Activated CD4-positive, alpha-beta memory T cell treated with anti-CD3 and anti-CD28 coated beads, Interleukin-2, amount 10 ng/mL, durations not matched to agents 7 days and 5 days (primary cell): ENCODE data around the gene SLC26A8. TPM values are rescaled to one million over a fixed set of nuclear protein-coding genes. Genes with fewer than 3 reads are reported as not detected.

Experiments
- CTCF ChIA-PET: fragments of 350-600 bp; sonication (Branson Sonifier 250); formaldehyde crosslinking; loops from one replicate; lab custom pipeline; 2021; ENCODE audit warnings: antibody characterized with exemption, inconsistent platforms; lab: Charles Lee
- POLR2A ChIA-PET: fragments of 350-600 bp; sonication (Branson Sonifier 250); formaldehyde crosslinking; loops from one replicate; lab custom pipeline; 2021; ENCODE audit warnings: antibody characterized with exemption; lab: Charles Lee
- DNase-seq: peaks from one replicate; pipeline ENCODE4 v3.0.0-alpha.2; 2020
- H3K27ac Mint-ChIP-seq: one replicate; pipeline ENCODE4 v1.8.0; 2021; ENCODE audit warnings: mild to moderate bottlenecking, mixed read lengths
- H3K27me3 Mint-ChIP-seq: one replicate; pipeline ENCODE4 v1.8.0; 2021; ENCODE audit warnings: mixed read lengths
- H3K36me3 Mint-ChIP-seq: one replicate; pipeline ENCODE4 v1.8.0; 2021; ENCODE audit warnings: low read depth, mixed read lengths
- H3K4me1 Mint-ChIP-seq: one replicate; pipeline ENCODE4 v1.8.0; 2021; ENCODE audit warnings: mixed read lengths
- H3K4me3 Mint-ChIP-seq: one replicate; pipeline ENCODE4 v1.8.0; 2021; ENCODE audit warnings: mild to moderate bottlenecking, mixed read lengths
- H3K9me3 Mint-ChIP-seq: one replicate; pipeline ENCODE4 v1.8.0; 2021; ENCODE audit warnings: mixed read lengths
- total RNA-seq, 2 experiments: library from RNA; stranded (reverse); gene quantifications; one replicate each; pipeline ENCODE4 v1.2.3, GENCODE V29; 2021

SLC26A8 gene, protein sequence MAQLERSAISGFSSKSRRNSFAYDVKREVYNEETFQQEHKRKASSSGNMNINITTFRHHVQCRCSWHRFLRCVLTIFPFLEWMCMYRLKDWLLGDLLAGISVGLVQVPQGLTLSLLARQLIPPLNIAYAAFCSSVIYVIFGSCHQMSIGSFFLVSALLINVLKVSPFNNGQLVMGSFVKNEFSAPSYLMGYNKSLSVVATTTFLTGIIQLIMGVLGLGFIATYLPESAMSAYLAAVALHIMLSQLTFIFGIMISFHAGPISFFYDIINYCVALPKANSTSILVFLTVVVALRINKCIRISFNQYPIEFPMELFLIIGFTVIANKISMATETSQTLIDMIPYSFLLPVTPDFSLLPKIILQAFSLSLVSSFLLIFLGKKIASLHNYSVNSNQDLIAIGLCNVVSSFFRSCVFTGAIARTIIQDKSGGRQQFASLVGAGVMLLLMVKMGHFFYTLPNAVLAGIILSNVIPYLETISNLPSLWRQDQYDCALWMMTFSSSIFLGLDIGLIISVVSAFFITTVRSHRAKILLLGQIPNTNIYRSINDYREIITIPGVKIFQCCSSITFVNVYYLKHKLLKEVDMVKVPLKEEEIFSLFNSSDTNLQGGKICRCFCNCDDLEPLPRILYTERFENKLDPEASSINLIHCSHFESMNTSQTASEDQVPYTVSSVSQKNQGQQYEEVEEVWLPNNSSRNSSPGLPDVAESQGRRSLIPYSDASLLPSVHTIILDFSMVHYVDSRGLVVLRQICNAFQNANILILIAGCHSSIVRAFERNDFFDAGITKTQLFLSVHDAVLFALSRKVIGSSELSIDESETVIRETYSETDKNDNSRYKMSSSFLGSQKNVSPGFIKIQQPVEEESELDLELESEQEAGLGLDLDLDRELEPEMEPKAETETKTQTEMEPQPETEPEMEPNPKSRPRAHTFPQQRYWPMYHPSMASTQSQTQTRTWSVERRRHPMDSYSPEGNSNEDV
- not detected for total RNA-seq

DNA sequence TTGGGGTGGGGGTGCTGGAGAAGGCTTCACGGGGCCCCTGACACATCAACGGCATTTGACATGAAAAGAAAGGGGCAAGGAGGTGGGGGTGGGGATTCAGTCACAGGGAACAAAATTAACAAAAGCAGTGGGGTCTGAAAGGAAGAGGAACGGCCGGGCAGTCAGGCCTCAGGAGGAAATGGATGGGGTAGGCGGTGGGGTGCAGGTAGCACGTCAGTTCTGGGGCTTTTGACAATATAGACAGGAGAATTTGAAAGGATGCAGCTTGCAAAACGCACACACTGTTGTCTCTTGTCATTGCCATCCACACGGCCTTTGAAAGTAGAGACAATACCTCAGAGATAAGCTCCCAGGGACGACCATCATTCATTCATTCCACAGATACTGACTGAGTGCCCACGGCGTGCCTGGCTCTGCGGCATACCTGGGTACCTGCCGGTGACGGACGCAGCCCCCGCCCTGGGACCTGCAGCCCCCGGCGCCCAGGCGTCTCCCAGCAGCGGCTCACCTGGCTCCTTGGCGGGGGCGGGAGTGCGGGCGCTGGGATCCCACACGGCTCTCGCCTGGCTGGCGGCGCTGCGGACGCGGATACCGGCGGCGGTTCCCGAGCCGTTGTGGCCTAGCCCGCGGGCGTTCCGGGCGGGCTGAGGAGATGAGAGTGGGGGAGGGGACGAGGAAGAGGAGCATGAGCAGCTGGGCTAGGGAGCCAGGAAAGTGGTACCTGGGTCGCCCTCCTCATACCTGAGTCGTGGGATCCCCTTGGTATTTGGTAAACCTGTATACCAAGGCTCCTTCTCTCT is at the start of gene SLC26A8:
TSS of gene SLC26A8 (minus strand) at position 646 of the 800 bp plus-strand sequence. CDS start 4,934 bp downstream, outside the sequence.
- Mint-ChIP-seq H3K9me3 (no peaks in the 10 kb centered on the region), H3K4me3 (no peak within 1 kb of the TSS), H3K36me3 (peaks cover 6% of the 10 kb centered on the region), H3K4me1 (peaks cover 14% of the 10 kb centered on the region), H3K27ac (no peak within 1 kb of the TSS), H3K27me3 (peaks cover 24% of the 10 kb centered on the region)
- no peak for DNase-seq
- ChIA-PET POLR2A (no interaction called here), CTCF (interaction anchor here (0.6 to 1.3 kb wide), 3 partner anchors 10 to 71 kb away, joined by 3 read pairs; no protein-coding TSS in a partner anchor)

DNA sequence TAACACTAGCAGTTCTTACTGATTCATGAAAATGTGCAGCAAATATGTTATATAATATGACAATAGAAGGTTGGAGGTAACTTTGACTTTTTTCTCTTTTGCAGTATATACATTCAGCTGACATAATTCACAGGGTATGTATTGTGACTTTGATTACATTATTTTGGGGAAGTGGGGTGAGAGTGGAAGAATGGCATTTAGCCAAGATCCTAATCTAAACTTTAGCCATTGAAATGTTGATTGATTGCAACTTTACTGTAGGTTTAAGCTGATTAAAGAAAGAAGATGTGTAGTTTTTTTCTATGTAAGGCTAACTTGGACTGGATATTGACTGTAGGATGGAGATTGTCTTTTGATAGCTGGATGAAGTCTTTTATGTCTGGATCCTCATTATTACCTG is 49.1 kb upstream of the SLC26A8 start:
- Mint-ChIP-seq H3K4me3 (no peak overlapping the region), H3K4me1 (peaks cover 3% of the 10 kb centered on the region), H3K9me3 (no peaks in the 10 kb centered on the region), H3K36me3 (peaks cover 38% of the 10 kb centered on the region), H3K27me3 (no peaks in the 10 kb centered on the region), H3K27ac (no peak overlapping the region)
- DNase-seq: no peak
- POLR2A ChIA-PET: no interaction called here
- CTCF ChIA-PET: interaction anchor here (1.0 to 2.0 kb wide), 4 partner anchors 19 to 121 kb away, joined by 3 to 11 read pairs (median 8); partner anchors contain the start of gene MAPK14

GRCh38 chr6:36072681-36073080 is 48.2 kb upstream of the SLC26A8 start:
- Mint-ChIP-seq H3K36me3 (peaks cover 31% of the 10 kb centered on the region), H3K27ac (no peak overlapping the region), H3K4me3 (no peak overlapping the region), H3K9me3 (no peaks in the 10 kb centered on the region), H3K27me3 (no peaks in the 10 kb centered on the region), H3K4me1 (peaks cover 3% of the 10 kb centered on the region)
- ChIA-PET CTCF (interaction anchor here (1.7 to 2.0 kb wide), 2 partner anchors 22 to 45 kb away, joined by 11 read pairs; partner anchors contain the start of gene MAPK14), POLR2A (no interaction called here)
- no peak for DNase-seq

DNA sequence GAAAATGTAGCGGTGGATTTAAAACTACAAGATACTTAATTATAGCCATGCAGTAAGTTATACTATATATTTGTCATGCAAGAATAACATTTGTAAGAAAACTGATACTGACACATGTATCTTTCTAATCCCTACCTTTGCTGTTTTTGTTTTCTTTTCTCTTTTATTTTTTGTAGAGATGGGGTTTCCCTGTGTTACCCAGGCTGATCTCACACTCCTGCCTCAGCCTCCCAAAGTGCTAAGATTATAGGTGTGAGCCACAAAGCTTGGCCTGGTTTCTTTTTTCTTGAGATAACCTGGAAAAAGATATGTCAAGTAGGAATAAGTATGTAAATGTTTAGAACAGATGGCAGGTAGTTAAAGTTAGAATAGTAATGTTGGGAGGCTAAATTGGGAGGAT is 47.3 kb upstream of the SLC26A8 start:
- Mint-ChIP-seq H3K9me3 (no peaks in the 10 kb centered on the region), H3K27ac (no peak overlapping the region), H3K36me3 (peaks cover 29% of the 10 kb centered on the region), H3K4me1 (peaks cover 5% of the 10 kb centered on the region), H3K4me3 (no peak overlapping the region), H3K27me3 (no peaks in the 10 kb centered on the region)
- POLR2A ChIA-PET: no interaction called here
- no peak for DNase-seq
- CTCF ChIA-PET: no interaction called here

DNA sequence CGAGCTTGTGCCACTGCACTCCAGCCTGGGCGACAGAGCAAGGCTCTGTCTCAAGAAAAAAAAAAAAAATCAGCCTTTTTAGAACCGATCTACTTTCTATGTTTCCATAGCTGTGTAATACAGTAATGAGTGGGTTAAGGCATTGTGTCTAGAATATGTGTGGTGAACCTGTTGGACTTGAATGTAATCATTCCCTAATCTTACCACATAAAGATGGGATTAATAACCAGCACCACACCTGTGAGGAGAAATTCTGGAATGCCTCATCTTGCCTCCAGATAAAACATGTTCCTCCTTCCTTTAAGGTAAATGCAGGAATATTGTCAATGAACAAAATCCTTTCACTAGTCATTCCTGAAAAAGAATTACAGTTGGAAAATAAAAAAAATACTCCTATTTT is 46.8 kb upstream of the SLC26A8 start:
- DNase-seq: no peak
- H3K27me3 Mint-ChIP-seq: no peaks in the 10 kb centered on the region
- CTCF ChIA-PET: no interaction called here
- peaks cover 9% of the 10 kb centered on the region for H3K4me1 Mint-ChIP-seq
- H3K9me3 Mint-ChIP-seq: no peaks in the 10 kb centered on the region
- no peak overlapping the region for H3K4me3 Mint-ChIP-seq
- H3K36me3 Mint-ChIP-seq: peaks cover 29% of the 10 kb centered on the region
- POLR2A ChIA-PET: no interaction called here
- H3K27ac Mint-ChIP-seq: no peak overlapping the region

DNA sequence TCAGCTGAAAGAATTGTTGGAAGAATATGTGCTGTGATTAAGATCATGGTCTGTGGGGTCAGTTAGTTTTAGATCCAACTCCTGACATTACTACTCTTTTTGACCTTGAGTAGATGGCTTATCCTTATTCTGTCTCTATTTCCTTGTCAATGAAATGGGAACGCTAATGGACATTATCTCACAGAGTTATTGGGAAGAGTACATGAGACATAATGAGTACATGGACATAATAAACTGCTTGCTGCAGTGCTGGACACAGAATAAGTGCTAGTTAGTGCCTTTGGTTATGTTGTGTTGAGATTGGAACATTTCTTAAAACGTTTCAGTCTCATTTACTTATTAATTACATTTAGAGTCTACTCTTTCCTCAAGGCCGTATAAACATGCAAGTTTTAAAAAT is 45.8 kb upstream of the SLC26A8 start:
- CTCF ChIA-PET: interaction anchor here (1.3 kb wide), 1 partner anchor 25 kb away, joined by 5 read pairs; no protein-coding TSS in a partner anchor
- Mint-ChIP-seq H3K4me3 (no peak overlapping the region), H3K27me3 (no peaks in the 10 kb centered on the region)

GRCh38 chr6:36069573-36069972 is 45.1 kb upstream of the SLC26A8 start:
- no peaks in the 10 kb centered on the region for H3K27me3 Mint-ChIP-seq
- CTCF ChIA-PET: interaction anchor here (1.3 kb wide), 1 partner anchor 25 kb away, joined by 5 read pairs; no protein-coding TSS in a partner anchor
- H3K9me3 Mint-ChIP-seq: no peaks in the 10 kb centered on the region
- DNase-seq: no peak
- POLR2A ChIA-PET: interaction anchor here (1.5 to 1.6 kb wide), 2 partner anchors 41 to 42 kb away, joined by 4 to 5 read pairs; partner anchors contain the start of gene MAPK14
- H3K27ac Mint-ChIP-seq: no peak overlapping the region
- no peak overlapping the region for H3K4me3 Mint-ChIP-seq
- H3K36me3 Mint-ChIP-seq: peaks cover 25% of the 10 kb centered on the region
- H3K4me1 Mint-ChIP-seq: peaks cover 11% of the 10 kb centered on the region

More for the DNA sequence above, 45.8 kb upstream of the SLC26A8 start:
- POLR2A ChIA-PET: interaction anchor here (1.5 kb wide), 1 partner anchor 42 kb away, joined by 5 read pairs; no protein-coding TSS in a partner anchor
- H3K27ac Mint-ChIP-seq: no peak overlapping the region
- DNase-seq: no peak
- H3K36me3 Mint-ChIP-seq: peaks cover 27% of the 10 kb centered on the region
- peaks cover 9% of the 10 kb centered on the region for H3K4me1 Mint-ChIP-seq
- H3K9me3 Mint-ChIP-seq: no peaks in the 10 kb centered on the region

DNA sequence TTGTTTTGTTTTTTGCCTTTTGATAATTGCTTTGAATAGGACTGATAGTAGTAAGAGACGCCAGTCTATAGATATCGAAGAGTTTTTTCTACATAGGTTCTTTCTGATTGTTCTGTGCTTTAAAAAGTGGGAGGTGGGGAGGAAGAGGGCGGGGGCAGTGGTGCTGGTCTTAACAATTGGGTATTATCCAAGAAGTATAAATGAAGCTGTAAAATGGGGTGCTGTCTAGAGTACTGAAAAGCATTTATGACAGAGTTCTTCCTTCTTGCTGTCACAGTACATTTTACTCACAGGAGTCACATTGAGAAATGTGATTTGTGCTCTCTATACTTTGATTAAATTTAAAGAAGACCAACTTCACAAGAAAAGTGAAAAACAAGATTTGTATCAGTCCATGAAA is 44.1 kb upstream of the SLC26A8 start:
- no peak overlapping the region for H3K27ac Mint-ChIP-seq
- DNase-seq: no peak
- H3K36me3 Mint-ChIP-seq: peaks cover 27% of the 10 kb centered on the region
- no peaks in the 10 kb centered on the region for H3K27me3 Mint-ChIP-seq
- ChIA-PET CTCF (no interaction called here), POLR2A (interaction anchor here (1.6 kb wide), 1 partner anchor 41 kb away, joined by 4 read pairs; the partner anchor contains the start of gene MAPK14)
- peaks cover 13% of the 10 kb centered on the region for H3K4me1 Mint-ChIP-seq
- H3K4me3 Mint-ChIP-seq: no peak overlapping the region
- no peaks in the 10 kb centered on the region for H3K9me3 Mint-ChIP-seq

GRCh38 chr6:36068012-36068392 is 43.6 kb upstream of the SLC26A8 start:
- Mint-ChIP-seq H3K27ac (no peak overlapping the region), H3K36me3 (peaks cover 29% of the 10 kb centered on the region), H3K9me3 (no peaks in the 10 kb centered on the region), H3K27me3 (no peaks in the 10 kb centered on the region), H3K4me3 (no peak overlapping the region), H3K4me1 (peaks cover 14% of the 10 kb centered on the region)
- CTCF ChIA-PET: no interaction called here
- POLR2A ChIA-PET: interaction anchor here (1.6 kb wide), 1 partner anchor 41 kb away, joined by 4 read pairs; the partner anchor contains the start of gene MAPK14
- no peak for DNase-seq

DNA sequence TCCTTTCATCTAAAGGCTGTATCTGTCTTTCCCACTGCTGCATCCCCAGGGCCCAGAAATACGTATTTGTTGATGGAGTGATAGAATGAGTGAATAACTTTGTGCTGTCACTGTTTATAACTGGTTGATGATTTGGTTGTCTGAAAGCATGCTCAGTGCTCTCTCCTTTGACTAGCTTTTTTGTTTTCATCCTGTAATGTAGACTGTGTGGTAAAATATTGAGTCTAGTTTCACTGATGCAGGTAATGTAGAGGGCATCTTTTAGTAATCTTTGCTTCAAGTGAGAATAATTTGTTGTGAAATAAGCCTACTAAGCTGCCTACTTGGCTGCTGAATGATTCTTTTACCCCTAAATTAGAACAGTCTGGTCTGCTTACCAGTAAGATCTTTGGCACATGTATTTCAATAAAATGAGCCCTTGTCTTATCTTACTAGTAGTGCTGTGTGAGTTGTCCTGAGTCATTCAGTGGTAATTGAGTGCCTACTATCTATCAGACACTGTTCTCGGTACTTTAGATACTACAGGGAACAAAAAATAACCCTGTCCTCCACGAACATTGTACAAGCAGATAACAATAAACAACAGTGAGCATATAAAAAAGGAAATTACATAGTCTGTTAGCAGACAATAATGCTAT is 43.1 kb upstream of the SLC26A8 start:
- H3K27me3 Mint-ChIP-seq: no peaks in the 10 kb centered on the region
- no peaks in the 10 kb centered on the region for H3K9me3 Mint-ChIP-seq
- ChIA-PET POLR2A (no interaction called here), CTCF (no interaction called here)
- H3K27ac Mint-ChIP-seq: no peak overlapping the region
- no peak overlapping the region for H3K4me3 Mint-ChIP-seq
- no peak for DNase-seq
- peaks cover 14% of the 10 kb centered on the region for H3K4me1 Mint-ChIP-seq
- peaks cover 31% of the 10 kb centered on the region for H3K36me3 Mint-ChIP-seq

DNA sequence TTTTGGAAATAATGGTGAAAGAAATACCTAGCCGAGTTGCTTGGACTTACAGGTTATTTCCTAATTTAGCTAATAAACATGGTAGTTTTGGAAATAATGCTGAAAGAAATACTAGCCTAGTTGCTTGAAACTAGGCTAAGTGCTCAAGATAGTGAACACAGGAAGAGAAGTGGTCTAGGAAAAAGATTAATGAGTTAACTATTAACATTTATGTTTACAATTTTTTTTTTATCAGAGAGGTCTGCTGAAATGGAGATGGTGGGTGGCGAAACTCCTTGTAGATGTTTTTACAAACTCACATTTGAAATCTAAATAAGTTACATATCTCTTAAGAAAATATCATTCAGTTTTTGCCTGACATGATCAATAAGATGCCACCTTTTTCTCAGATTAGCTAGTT is 42.4 kb upstream of the SLC26A8 start:
- CTCF ChIA-PET: no interaction called here
- H3K4me1 Mint-ChIP-seq: peaks cover 14% of the 10 kb centered on the region
- no peak overlapping the region for H3K27ac Mint-ChIP-seq
- POLR2A ChIA-PET: no interaction called here
- no peaks in the 10 kb centered on the region for H3K27me3 Mint-ChIP-seq
- H3K9me3 Mint-ChIP-seq: no peaks in the 10 kb centered on the region
- no peak overlapping the region for H3K4me3 Mint-ChIP-seq
- no peak for DNase-seq
- peaks cover 28% of the 10 kb centered on the region for H3K36me3 Mint-ChIP-seq

DNA sequence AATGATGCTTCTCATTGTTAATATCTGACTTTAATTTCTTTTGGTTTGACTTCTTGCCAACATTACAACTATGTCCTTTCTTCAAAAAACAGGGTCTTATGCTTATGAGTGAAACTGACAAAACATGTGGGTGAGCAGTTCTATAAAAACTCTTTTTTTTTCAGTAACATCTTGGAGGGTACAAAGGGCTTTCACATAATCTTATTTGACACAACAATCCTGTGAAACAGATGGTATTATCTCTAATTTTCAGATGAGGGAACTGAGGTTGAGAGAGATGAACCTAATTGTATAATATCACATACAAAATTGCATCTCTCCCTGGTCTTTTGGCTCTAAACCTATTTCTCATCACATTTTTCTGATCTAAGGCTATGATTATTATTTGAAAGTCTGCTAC is 41.5 kb upstream of the SLC26A8 start:
- Mint-ChIP-seq H3K9me3 (no peaks in the 10 kb centered on the region), H3K27me3 (no peaks in the 10 kb centered on the region), H3K27ac (no peak overlapping the region), H3K4me3 (no peak overlapping the region), H3K4me1 (peaks cover 14% of the 10 kb centered on the region), H3K36me3 (peaks cover 37% of the 10 kb centered on the region)
- POLR2A ChIA-PET: no interaction called here
- CTCF ChIA-PET: no interaction called here
- DNase-seq: no peak
